HG02840 (cell line): ENCODE measurements around the gene ZNF133.

Experiments
- ATAC-seq: cut with Tn5 transposase; IDR thresholded peaks from one replicate; pipeline ENCODE4 v1.9.1; 2021; ENCODE audit warnings: mild to moderate bottlenecking, moderate library complexity, moderate number of reproducible peaks; ENCODE audit not compliant: unreplicated experiment, low FRiP score

The ZNF133 gene

DNA sequence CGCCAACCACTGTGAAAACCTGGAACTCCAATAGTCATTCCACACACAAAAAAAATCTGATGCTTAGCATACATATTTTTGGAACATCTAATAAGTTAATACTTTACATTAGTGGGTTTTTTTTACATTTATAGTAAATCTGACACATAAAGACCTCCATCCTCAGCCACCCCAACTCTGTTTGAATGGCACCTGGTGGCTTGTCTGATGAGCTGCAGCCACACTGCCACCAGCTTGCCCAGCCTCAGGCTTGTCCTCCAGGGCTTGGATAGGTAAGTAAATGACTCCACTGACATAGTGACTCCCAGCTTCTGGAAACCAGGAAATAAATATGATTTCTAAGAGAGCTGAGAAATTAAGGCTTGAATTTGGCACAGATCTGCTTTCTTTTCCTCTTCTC lies 71.5 kb downstream of the ZNF133 start:
- ATAC-seq = no peak

DNA sequence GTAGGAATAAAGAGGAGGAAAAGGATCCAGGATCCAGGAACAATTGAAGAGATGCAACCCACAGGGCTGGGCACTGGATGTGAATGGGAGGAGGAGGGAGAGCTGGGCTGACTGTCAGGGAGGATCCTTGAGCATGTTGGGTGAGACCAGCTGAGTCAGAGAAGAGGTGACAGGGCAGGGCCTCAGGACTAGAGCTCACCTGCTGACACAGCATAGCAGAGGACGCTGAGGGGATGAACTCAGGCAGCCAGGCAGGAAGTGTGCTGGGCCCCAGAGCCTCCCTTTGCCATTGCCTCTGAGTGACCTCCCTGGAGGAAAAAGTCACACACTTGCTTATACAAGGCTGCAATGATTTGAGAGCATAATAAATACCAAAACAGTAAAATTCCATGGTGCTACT lies 72.3 kb downstream of the ZNF133 start:
- ATAC-seq = no peak

DNA sequence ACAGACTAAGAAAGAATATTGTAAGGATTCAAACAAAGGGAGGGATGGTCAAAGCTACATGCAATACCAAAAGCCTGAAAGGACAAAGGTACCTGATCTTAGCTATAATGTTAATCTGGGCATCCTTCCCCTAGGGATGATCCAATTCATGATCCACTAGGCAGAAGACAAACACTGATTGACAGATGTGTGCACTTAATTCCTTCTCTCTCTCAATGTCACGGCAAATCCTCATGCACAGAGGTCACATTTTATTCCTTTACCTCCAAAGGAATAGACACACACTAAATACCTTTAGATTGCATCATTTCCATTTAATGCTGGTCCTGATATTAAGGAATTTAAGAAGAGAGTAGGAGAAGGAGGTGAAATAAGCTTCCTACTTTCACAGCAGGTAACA lies 73.4 kb downstream of the ZNF133 start:
- ATAC-seq = no peak

DNA sequence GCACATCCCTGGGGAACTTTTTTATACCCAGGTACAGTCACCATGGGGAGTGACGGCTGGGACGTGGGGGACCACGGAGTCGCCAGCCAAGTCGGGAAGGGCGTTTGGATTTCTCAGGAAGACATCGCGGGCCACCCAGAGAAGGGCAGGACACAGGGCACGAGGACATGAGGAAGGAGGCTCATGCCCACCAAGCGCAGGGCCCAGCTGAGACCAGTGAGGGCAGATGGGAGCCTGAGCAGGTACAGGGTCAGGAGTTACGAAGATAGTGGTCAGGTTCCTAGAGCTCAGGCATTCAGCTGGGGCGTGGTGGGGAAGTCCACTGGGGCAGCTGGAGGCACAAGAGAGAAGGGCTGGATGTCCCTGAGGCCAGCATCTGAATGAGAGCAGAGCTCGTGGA lies 74.6 kb downstream of the ZNF133 start:
- no peak for ATAC-seq

- no peak for ATAC-seq
Observed at GRCh38 chr20:18363708-18364107, 75.4 kb downstream of the ZNF133 start.

GRCh38 chr20:18364768-18365167 lies 76.4 kb downstream of the ZNF133 start:
- ATAC-seq = no peak
